ENCODE measurements around the gene GRAMD1B. TPM values are rescaled to one million over a fixed set of nuclear protein-coding genes. Genes with fewer than 3 reads are reported as not detected.

GRAMD1B gene
- total RNA-seq, 1 donor from 2014 or later: 31.8 TPM

DNA sequence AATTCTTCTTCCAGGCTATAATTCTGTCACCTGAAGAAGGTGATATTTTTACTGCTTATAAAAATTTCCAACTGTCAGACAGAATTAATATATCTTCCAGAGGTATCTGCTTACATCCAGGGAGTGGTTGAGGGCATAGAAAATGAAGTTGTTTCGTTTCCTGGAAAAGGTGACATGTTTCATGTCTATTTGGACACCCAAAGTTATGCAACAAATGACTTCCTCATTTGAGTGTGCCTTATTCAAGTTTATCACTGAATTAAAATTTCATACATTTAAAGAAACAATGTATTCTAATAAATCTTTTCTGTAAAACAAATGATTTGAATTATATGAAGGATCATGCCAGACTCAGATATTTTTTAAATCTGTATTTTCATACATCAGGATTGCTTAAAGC is 8.5 kb upstream of the GRAMD1B start:
- Histone ChIP-seq H3K9me3 (replicated peaks) (no peaks in the 10 kb centered on the region), H3K4me1 (no peaks in the 10 kb centered on the region), H3K27ac (replicated peaks) (no peak overlapping the region), H3K4me3 (no peak overlapping the region), H3K27me3 (ENCODE audit: low read depth) (peaks cover 17% of the 10 kb centered on the region), H3K36me3 (no peaks in the 10 kb centered on the region)
- intact Hi-C loops (cut with micrococcal nuclease): no loop called here
- TF ChIP-seq, protein P1, sequence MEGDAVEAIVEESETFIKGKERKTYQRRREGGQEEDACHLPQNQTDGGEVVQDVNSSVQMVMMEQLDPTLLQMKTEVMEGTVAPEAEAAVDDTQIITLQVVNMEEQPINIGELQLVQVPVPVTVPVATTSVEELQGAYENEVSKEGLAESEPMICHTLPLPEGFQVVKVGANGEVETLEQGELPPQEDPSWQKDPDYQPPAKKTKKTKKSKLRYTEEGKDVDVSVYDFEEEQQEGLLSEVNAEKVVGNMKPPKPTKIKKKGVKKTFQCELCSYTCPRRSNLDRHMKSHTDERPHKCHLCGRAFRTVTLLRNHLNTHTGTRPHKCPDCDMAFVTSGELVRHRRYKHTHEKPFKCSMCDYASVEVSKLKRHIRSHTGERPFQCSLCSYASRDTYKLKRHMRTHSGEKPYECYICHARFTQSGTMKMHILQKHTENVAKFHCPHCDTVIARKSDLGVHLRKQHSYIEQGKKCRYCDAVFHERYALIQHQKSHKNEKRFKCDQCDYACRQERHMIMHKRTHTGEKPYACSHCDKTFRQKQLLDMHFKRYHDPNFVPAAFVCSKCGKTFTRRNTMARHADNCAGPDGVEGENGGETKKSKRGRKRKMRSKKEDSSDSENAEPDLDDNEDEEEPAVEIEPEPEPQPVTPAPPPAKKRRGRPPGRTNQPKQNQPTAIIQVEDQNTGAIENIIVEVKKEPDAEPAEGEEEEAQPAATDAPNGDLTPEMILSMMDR (IDR thresholded peaks at IDR 0.05; ENCODE audit: borderline replicate concordance): no peak
- no peak for DNase-seq

GRCh38 chr11:123425367-123425766 is 4.7 kb upstream of the GRAMD1B start:
- Histone ChIP-seq H3K27ac (replicated peaks) (no peak overlapping the region), H3K36me3 (no peaks in the 10 kb centered on the region), H3K4me1 (peaks cover 22% of the 10 kb centered on the region), H3K9me3 (replicated peaks) (no peaks in the 10 kb centered on the region), H3K27me3 (ENCODE audit: low read depth) (peaks cover 31% of the 10 kb centered on the region), H3K4me3 (no peak overlapping the region)
- intact Hi-C loops (cut with micrococcal nuclease): no loop called here
- no peak for DNase-seq
- TF ChIP-seq, protein P1 (IDR thresholded peaks at IDR 0.05; ENCODE audit: borderline replicate concordance): no peak

DNA sequence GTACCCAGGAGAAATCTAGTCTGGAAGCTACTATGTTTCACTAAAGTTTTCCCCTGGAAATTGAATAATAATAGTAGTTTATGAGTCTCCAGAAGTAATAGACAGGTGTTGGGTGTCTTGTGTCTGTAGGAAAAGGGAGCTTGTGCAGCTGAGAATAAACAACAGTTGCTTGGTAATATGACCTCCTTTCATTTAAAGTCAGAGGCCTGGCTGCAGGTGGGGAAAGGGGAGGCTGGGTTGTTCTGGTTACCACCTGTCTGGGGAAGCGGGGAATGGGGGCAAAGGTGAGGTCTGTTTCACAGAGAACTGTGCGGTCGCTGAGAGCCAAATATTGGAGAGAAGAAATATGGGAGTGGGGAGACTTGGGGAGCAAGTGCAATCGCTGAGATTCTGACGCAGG is 3.3 kb upstream of the GRAMD1B start:
- Histone ChIP-seq H3K36me3 (no peaks in the 10 kb centered on the region), H3K27me3 (ENCODE audit: low read depth) (peaks cover 42% of the 10 kb centered on the region), H3K27ac (replicated peaks) (no peak overlapping the region), H3K9me3 (replicated peaks) (no peaks in the 10 kb centered on the region), H3K4me3 (no peak overlapping the region), H3K4me1 (peaks cover 36% of the 10 kb centered on the region)
- intact Hi-C loops (cut with micrococcal nuclease): no loop called here
- DNase-seq: no peak
- TF ChIP-seq, protein P1 (IDR thresholded peaks at IDR 0.05; ENCODE audit: borderline replicate concordance): no peak

DNA sequence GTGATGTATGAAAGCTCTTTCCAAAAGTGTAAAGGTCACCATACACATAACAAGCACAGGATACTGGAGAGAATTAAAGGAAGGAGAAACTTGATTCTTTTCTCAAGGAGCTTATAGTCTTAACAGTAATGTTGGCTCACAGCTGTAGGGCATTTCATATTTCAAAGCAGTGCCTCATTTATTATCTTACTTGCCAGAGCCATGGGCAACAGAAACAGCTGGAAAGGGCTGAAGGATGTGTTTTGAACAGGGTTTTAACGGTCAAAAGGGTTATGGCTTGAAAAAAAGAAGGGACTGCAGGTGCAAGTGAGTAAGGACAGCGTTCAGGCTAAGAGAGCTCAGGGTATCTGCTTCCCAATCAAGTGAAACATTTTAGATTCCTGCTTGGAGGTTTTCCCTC is 2.7 kb upstream of the GRAMD1B start:
- Histone ChIP-seq H3K27me3 (ENCODE audit: low read depth) (peaks cover 42% of the 10 kb centered on the region), H3K36me3 (no peaks in the 10 kb centered on the region), H3K4me1 (peaks cover 36% of the 10 kb centered on the region), H3K27ac (replicated peaks) (no peak overlapping the region), H3K9me3 (replicated peaks) (no peaks in the 10 kb centered on the region), H3K4me3 (no peak overlapping the region)
- no peak for DNase-seq
- TF ChIP-seq, protein P1 (IDR thresholded peaks at IDR 0.05; ENCODE audit: borderline replicate concordance): no peak
- intact Hi-C loops (cut with micrococcal nuclease): no loop called here

GRCh38 chr11:123428116-123428715 is 1.9 kb upstream of the GRAMD1B start:
- Histone ChIP-seq H3K36me3 (no peaks in the 10 kb centered on the region), H3K9me3 (replicated peaks) (no peaks in the 10 kb centered on the region), H3K4me3 (no peak overlapping the region), H3K27ac (replicated peaks) (no peak overlapping the region), H3K27me3 (ENCODE audit: low read depth) (peaks cover 42% of the 10 kb centered on the region), H3K4me1 (peaks cover 36% of the 10 kb centered on the region)
- intact Hi-C loops (cut with micrococcal nuclease): no loop called here
- TF ChIP-seq, protein P1 (IDR thresholded peaks at IDR 0.05; ENCODE audit: borderline replicate concordance): no peak
- no peak for DNase-seq

All from left ventricle myocardium inferior (tissue), 1 donor.